Sigmoid colon (tissue), 7 donors: ENCODE data around the gene BCL2L12. TPM values are rescaled to one million over a fixed set of nuclear protein-coding genes. Genes with fewer than 3 reads are reported as not detected.

Experiments
- DNase-seq: peaks from one replicate; pipeline ENCODE4 v3.0.0-alpha.2; 2019
- H3K27ac ChIP-seq, 4 donors: fragments of 200-600 bp; sonication (generic); one replicate each; pipeline ENCODE4 v1.5.1; 2016 to 2019; ENCODE audit warnings: mild to moderate bottlenecking in 1 of 4
- H3K27me3 ChIP-seq, 3 donors: fragments of 200-600 bp; sonication (generic); one replicate each; pipeline ENCODE4 v1.5.1; 2019; ENCODE audit warnings: mild to moderate bottlenecking in 1 of 3
- H3K36me3 ChIP-seq, 4 donors: fragments of 200-600 bp; sonication (generic); one replicate each; pipeline ENCODE4 v1.5.1; 2016 to 2019
- H3K4me1 ChIP-seq, 4 donors: fragments of 200-600 bp; sonication (generic); one replicate each; pipeline ENCODE4 v1.5.1; 2017 to 2019
- H3K4me3 ChIP-seq, 4 donors: fragments of 200-600 bp; sonication (generic); one replicate each; pipeline ENCODE4 v1.5.1; 2017 to 2019; ENCODE audit warnings: mild to moderate bottlenecking in 2 of 4, moderate library complexity in 1 of 4
- H3K9me3 ChIP-seq, 4 donors: fragments of 200-600 bp in 3 of 4; sonication (generic) in 3 of 4; one replicate each; pipeline versions ENCODE4 v1.5.1 to v1.6.1; 2013 to 2019
- CTCF ChIP-seq, 4 experiments: fragments of 450-650 bp in 3 of 4; fragments of 200-600 bp in 1 of 4; IDR thresholded peaks; one replicate each; pipeline ENCODE4 v1.5.1; 2016 to 2019; ENCODE audit warnings: antibody characterized with exemption in 4 of 4, mild to moderate bottlenecking in 3 of 4, moderate library complexity in 2 of 4
- EP300 ChIP-seq, 4 donors: sonication (generic); formaldehyde crosslinking; IDR thresholded peaks; one replicate each; pipeline ENCODE4 v1.6.1; 2017; ENCODE audit warnings: antibody characterized with exemption in 4 of 4
- POLR2A ChIP-seq, 2 donors: fragments of 450-650 bp; IDR thresholded peaks; one replicate each; pipeline ENCODE4 v1.6.1; 2016; ENCODE audit warnings: antibody characterized with exemption in 2 of 2, mild to moderate bottlenecking in 2 of 2, moderate library complexity in 2 of 2
- POLR2AphosphoS5 ChIP-seq, 4 donors: sonication (generic); formaldehyde crosslinking; IDR thresholded peaks; one replicate each; pipeline ENCODE4 v1.6.1; 2017; ENCODE audit warnings: antibody characterized with exemption in 4 of 4
- WGBS, 2 donors: extraction: QIAGEN DNeasy Blood & Tissue Kit; methylation state at CpG; one replicate each; pipeline ENCODE4 v1.1.7; 2013; 5-methylcytosine and 5-hydroxymethylcytosine counted together
- intact Hi-C: fragments of 100-400 bp; cut with DNase I; formaldehyde crosslinking; loops from one replicate; pipeline ENCODE4 v1.15.1; 2023
- polyA plus RNA-seq, 3 donors: library from polyadenylated mRNA; stranded (reverse); fragments of 200-250 nt; gene quantifications; one replicate each; pipeline ENCODE4 v1.2.3, GENCODE V29; 2013
- total RNA-seq, 4 donors: library from RNA; depleted of rRNA; stranded (reverse); fragments of >200 nt; gene quantifications; one replicate each; pipeline ENCODE4 v1.1.0, GENCODE V29; 2016
- donor health status: healthy with polysubstance abuse.
- donor health status: Bipolar disorder and iron deficiency.
- donor health status: healthy.

BCL2L12 gene
- total and polyA plus RNA-seq, 7 donors, result 4.6 to 43.6 (median 9.0) TPM

GRCh38 chr19:49681830-49682229, 16.1 kb downstream of the BCL2L12 start:
- no peak overlapping the region for H3K4me3 ChIP-seq
- WGBS, 2 donors, result 93 to 94% methylated on average over 19 of the region's 19 CpGs
- no peak overlapping the region for H3K27ac ChIP-seq
- peaks cover 0 to 41% (median 38%) of the 10 kb centered on the region in 4 donors for H3K4me1 ChIP-seq
- intact Hi-C loops, result no loop called here
- H3K9me3 ChIP-seq, result no peaks in the 10 kb centered on the region
- TF ChIP-seq EP300 (IDR thresholded peaks at IDR 0.05) (no peak), POLR2A (IDR thresholded peaks at IDR 0.05) (no peak), CTCF (IDR thresholded peaks at IDR 0.05) (no peak), POLR2AphosphoS5 (IDR thresholded peaks at IDR 0.05) (no peak)
- peaks cover 20 to 60% (median 44%) of the 10 kb centered on the region in 4 donors for H3K36me3 ChIP-seq
- no peaks in the 10 kb centered on the region for H3K27me3 ChIP-seq
- no peak for DNase-seq

GRCh38 chr19:49682274-49682673, 16.5 kb downstream of the BCL2L12 start:
- intact Hi-C loops, result no loop called here
- TF ChIP-seq CTCF (IDR thresholded peaks at IDR 0.05) (no peak), POLR2AphosphoS5 (IDR thresholded peaks at IDR 0.05) (no peak), EP300 (IDR thresholded peaks at IDR 0.05) (no peak), POLR2A (IDR thresholded peaks at IDR 0.05) (no peak)
- H3K4me3 ChIP-seq, result no peak overlapping the region
- H3K36me3 ChIP-seq, result peaks cover 20 to 65% (median 47%) of the 10 kb centered on the region in 4 donors
- no peak for DNase-seq
- no peaks in the 10 kb centered on the region for H3K27me3 ChIP-seq
- H3K27ac ChIP-seq, result no peak overlapping the region
- H3K9me3 ChIP-seq, result no peaks in the 10 kb centered on the region
- WGBS, 2 donors, result 91 to 92% methylated on average over 8 of the region's 8 CpGs
- peaks cover 0 to 41% (median 38%) of the 10 kb centered on the region in 4 donors for H3K4me1 ChIP-seq

- peaks cover 20 to 74% (median 54%) of the 10 kb centered on the region in 4 donors for H3K36me3 ChIP-seq
- 94 to 95% methylated on average over 18 of the region's 18 CpGs for WGBS, 2 donors
- H3K4me3 ChIP-seq, result no peak overlapping the region
- intact Hi-C loops, result no loop called here
- peaks cover 0 to 30% (median 25%) of the 10 kb centered on the region in 4 donors for H3K4me1 ChIP-seq
- H3K27ac ChIP-seq, result no peak overlapping the region
- no peak for DNase-seq
- H3K9me3 ChIP-seq, result no peaks in the 10 kb centered on the region
- peaks cover 0 to 2% (median under 1%) of the 10 kb centered on the region in 3 donors for H3K27me3 ChIP-seq
- TF ChIP-seq POLR2A (IDR thresholded peaks at IDR 0.05) (no peak), CTCF (IDR thresholded peaks at IDR 0.05) (no peak), POLR2AphosphoS5 (IDR thresholded peaks at IDR 0.05) (no peak), EP300 (IDR thresholded peaks at IDR 0.05) (no peak)
These were observed 18.1 kb downstream of the BCL2L12 start for GRCh38 chr19:49683814-49684250.

- DNase-seq, result no peak
- Histone ChIP-seq H3K27me3 (peaks cover 0 to 8% (median 7%) of the 10 kb centered on the region in 3 donors), H3K27ac (no peak overlapping the region), H3K9me3 (no peaks in the 10 kb centered on the region), H3K4me3 (no peak overlapping the region), H3K4me1 (peaks cover 0 to 28% (median 25%) of the 10 kb centered on the region in 4 donors), H3K36me3 (peaks cover 20 to 74% (median 54%) of the 10 kb centered on the region in 4 donors)
- intact Hi-C loops, result no loop called here
- 71 to 85% methylated on average over 35 of the region's 35 CpGs for WGBS, 2 donors
- no peak for TF ChIP-seq POLR2A (IDR thresholded peaks at IDR 0.05)
- no peak for TF ChIP-seq EP300 (IDR thresholded peaks at IDR 0.05)
- TF ChIP-seq CTCF (IDR thresholded peaks at IDR 0.05), result peak in 2 of 4 experiments; percentile 11 to 27
- no peak for TF ChIP-seq POLR2AphosphoS5 (IDR thresholded peaks at IDR 0.05)
These were observed 18.7 kb downstream of the BCL2L12 start for GRCh38 chr19:49684251-49684982.
